T-helper 2 cell (primary cell): ENCODE measurements around the gene R3HDM4.

ENCODE experiments used
- DNase-seq, 5 experiments: peaks; one replicate each; pipeline versions ENCODE4 v3.0.0 to v3.0.0-alpha.2; 2012 to 2022

Gene R3HDM4

GRCh38 chr19:929891-930258, 16.9 kb upstream of the R3HDM4 start:
- DNase-seq, result no peak

- DNase-seq, result no peak
These were observed 16.3 kb upstream of the R3HDM4 start for GRCh38 chr19:929203-929890.

GRCh38 chr19:928471-929202, 15.6 kb upstream of the R3HDM4 start:
- no peak for DNase-seq

GRCh38 chr19:927780-928401, 14.9 kb upstream of the R3HDM4 start:
- no peak for DNase-seq

GRCh38 chr19:927351-927779, 14.3 kb upstream of the R3HDM4 start:
- DNase-seq, result no peak

GRCh38 chr19:926589-927350, 13.8 kb upstream of the R3HDM4 start:
- DNase-seq, result peak in 1 of 5 experiments; percentile 44

GRCh38 chr19:926323-926588, 13.2 kb upstream of the R3HDM4 start:
- DNase-seq, result no peak

- DNase-seq, result peak; percentile 51 to 87 (median 66)
These were observed 12.7 kb upstream of the R3HDM4 start, which contains the start of gene ARID3A for GRCh38 chr19:925526-926322. Gene ARID3A (plus strand): TSS chr19:926035. CDS start chr19:929529, 3,494 bp downstream.

- DNase-seq, result peak in 2 of 5 experiments; percentile 16 to 84
These were observed 12.1 kb upstream of the R3HDM4 start for GRCh38 chr19:925087-925525.

- peak in 1 of 5 experiments; percentile 52 for DNase-seq
These were observed 11.6 kb upstream of the R3HDM4 start for GRCh38 chr19:924553-925086.

- DNase-seq, result peak; percentile 49 to 71 (median 59)
These were observed 7.2 kb upstream of the R3HDM4 start for GRCh38 chr19:920051-920864.

- peak in 2 of 5 experiments; percentile 37 to 69 for DNase-seq
These were observed 6.4 kb upstream of the R3HDM4 start for GRCh38 chr19:919199-920050.

- DNase-seq, result peak in 1 of 5 experiments; percentile 41
These were observed 5.6 kb upstream of the R3HDM4 start for GRCh38 chr19:918481-919198.

GRCh38 chr19:918152-918437, 5.1 kb upstream of the R3HDM4 start:
- DNase-seq, result no peak

- peak in 2 of 5 experiments; percentile 38 to 52 for DNase-seq
These were observed 4.5 kb upstream of the R3HDM4 start, which contains the start of gene KISS1R for GRCh38 chr19:917323-918151. Gene KISS1R (plus strand): TSS chr19:917333. CDS start chr19:917503, 170 bp downstream.

GRCh38 chr19:916645-917322, 3.8 kb upstream of the R3HDM4 start:
- DNase-seq, result no peak

- peak in 3 of 5 experiments; percentile 29 to 46 (median 38) for DNase-seq
These were observed 589 bp downstream of the R3HDM4 start for GRCh38 chr19:912181-913079.
